Activated T-cell treated with anti-CD3 and anti-CD28 coated beads, Interleukin-2, amount 50 U/mL, for 4 hours (primary cell): ENCODE results near the gene DSG3. TPM values are rescaled to one million over a fixed set of nuclear protein-coding genes. Genes with fewer than 3 reads are reported as not detected.

Source experiments
- ATAC-seq, 2 donors: fragments of 200-7000 bp; cut with Tn5 transposase; one replicate each; pipeline ENCODE4 v1.10.0; 2021
- DNase-seq: peaks from one replicate; pipeline ENCODE4 v3.0.0-alpha.2; 2020
- H3K27me3 Mint-ChIP-seq: one replicate; pipeline ENCODE4 v1.8.0; 2021; ENCODE audit warnings: low read depth, mixed read lengths
- H3K36me3 Mint-ChIP-seq: one replicate; pipeline ENCODE4 v1.8.0; 2022; ENCODE audit warnings: mixed read lengths; ENCODE audit not compliant: insufficient read depth
- H3K4me1 Mint-ChIP-seq: one replicate; pipeline ENCODE4 v1.8.0; 2021; ENCODE audit warnings: low read depth, mixed read lengths
- H3K4me3 Mint-ChIP-seq: one replicate; pipeline ENCODE4 v1.8.0; 2021; ENCODE audit warnings: mild to moderate bottlenecking, moderate library complexity, mixed read lengths
- H3K9me3 Mint-ChIP-seq: one replicate; pipeline ENCODE4 v1.8.0; 2021; ENCODE audit warnings: mixed read lengths
- total RNA-seq, 3 donors: library from RNA; stranded (reverse); gene quantifications; one replicate each; pipeline ENCODE4 v1.2.1, GENCODE V29; 2021

Gene DSG3
- not detected for total RNA-seq

DNA sequence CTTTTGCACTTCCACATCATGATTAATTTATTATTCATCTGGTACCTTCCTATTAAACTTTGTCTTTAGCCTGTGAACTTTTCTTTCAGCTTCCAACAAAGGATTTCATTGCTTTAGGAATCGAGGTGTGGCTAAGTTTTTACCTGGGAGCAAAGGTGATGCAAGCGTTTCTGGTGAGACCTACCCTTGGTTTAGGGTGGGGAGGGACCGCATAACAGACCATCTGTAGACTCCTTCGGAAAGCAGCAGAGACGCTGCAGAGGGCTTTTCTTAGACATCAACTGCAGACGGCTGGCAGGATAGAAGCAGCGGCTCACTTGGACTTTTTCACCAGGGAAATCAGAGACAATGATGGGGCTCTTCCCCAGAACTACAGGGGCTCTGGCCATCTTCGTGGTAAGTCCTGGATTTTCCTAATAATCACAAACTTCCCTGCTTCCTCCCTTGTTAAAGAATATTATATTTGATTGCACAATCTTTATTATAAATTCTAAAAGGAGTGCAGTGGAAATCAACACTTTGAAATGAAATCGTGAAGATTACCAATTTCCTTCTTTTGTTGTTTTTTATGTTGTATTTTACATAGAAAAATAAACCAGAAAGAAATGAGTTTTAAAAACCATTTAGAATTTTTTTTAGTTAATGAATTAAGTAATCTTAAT is at the start of gene DSG3:
Gene DSG3 (plus strand): TSS at position 212 of the 662 bp plus-strand sequence. CDS start 137 bp downstream, at position 349.
- H3K27me3 Mint-ChIP-seq, result no peaks in the 10 kb centered on the region
- no peaks in the 10 kb centered on the region for H3K36me3 Mint-ChIP-seq
- ATAC-seq (no peak), DNase-seq (no peak)
- no peaks in the 10 kb centered on the region for H3K4me1 Mint-ChIP-seq
- no peaks in the 10 kb centered on the region for H3K9me3 Mint-ChIP-seq
- no peak within 1 kb of the TSS for H3K4me3 Mint-ChIP-seq

- H3K4me3 Mint-ChIP-seq, result no peak overlapping the region
- DNase-seq (no peak), ATAC-seq (no peak)
- no peaks in the 10 kb centered on the region for H3K27me3 Mint-ChIP-seq
- no peaks in the 10 kb centered on the region for H3K36me3 Mint-ChIP-seq
- H3K9me3 Mint-ChIP-seq, result no peaks in the 10 kb centered on the region
- H3K4me1 Mint-ChIP-seq, result no peaks in the 10 kb centered on the region
Measured at GRCh38 chr18:31398191-31398590, 49.4 kb upstream of the DSG3 start.

- Mint-ChIP-seq H3K4me1 (no peaks in the 10 kb centered on the region), H3K36me3 (no peaks in the 10 kb centered on the region), H3K4me3 (no peak overlapping the region)
Measured at GRCh38 chr18:31399306-31400032, 48.1 kb upstream of the DSG3 start.

GRCh38 chr18:31401156-31402025 is 46.1 kb upstream of the DSG3 start:
- ATAC-seq (no peak), DNase-seq (no peak)
- Mint-ChIP-seq H3K27me3 (no peaks in the 10 kb centered on the region), H3K4me1 (no peaks in the 10 kb centered on the region), H3K4me3 (no peak overlapping the region), H3K36me3 (no peaks in the 10 kb centered on the region), H3K9me3 (no peaks in the 10 kb centered on the region)

More at GRCh38 chr18:31399306-31400032, 48.1 kb upstream of the DSG3 start:
- no peaks in the 10 kb centered on the region for H3K9me3 Mint-ChIP-seq
- no peaks in the 10 kb centered on the region for H3K27me3 Mint-ChIP-seq
- DNase-seq (no peak), ATAC-seq (no peak)

DNA sequence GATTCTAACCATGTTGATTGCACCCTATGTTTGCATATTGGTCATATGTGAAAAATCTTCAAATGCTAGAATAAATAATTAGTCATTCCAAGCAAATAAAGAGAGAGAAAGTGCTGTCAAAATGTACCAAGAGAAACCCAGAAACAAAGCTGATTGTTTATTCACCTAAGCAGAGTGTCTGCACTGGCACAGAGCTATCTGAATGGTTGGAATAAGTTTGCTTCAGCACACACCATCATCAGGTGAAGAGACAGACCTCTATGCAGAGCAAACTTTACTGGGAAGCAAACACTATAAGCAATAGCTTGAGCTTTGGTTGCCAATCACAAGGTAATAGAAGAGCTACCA is 45.5 kb upstream of the DSG3 start:
- no peak overlapping the region for H3K4me3 Mint-ChIP-seq
- H3K4me1 Mint-ChIP-seq, result no peaks in the 10 kb centered on the region
- ATAC-seq (no peak), DNase-seq (no peak)
- H3K9me3 Mint-ChIP-seq, result no peaks in the 10 kb centered on the region
- H3K36me3 Mint-ChIP-seq, result no peaks in the 10 kb centered on the region
- H3K27me3 Mint-ChIP-seq, result no peaks in the 10 kb centered on the region

DNA sequence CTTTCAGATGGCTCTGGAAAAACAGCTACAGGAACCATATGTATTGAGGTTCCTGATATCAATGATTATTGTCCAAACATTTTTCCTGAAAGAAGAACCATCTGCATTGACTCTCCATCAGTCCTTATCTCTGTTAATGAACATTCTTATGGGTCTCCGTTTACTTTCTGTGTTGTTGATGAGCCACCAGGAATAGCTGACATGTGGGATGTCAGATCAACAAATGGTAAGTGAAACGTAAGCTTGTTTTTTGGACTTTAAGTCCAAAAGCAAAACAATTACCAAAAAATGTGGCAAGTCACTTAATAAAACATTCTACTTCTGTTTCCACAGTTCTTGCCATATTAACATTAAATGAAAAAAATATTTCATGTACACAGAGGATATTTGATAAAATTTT is 44.1 kb upstream of the DSG3 start:
- ATAC-seq (no peak), DNase-seq (no peak)
- Mint-ChIP-seq H3K4me1 (no peaks in the 10 kb centered on the region), H3K27me3 (no peaks in the 10 kb centered on the region), H3K9me3 (no peaks in the 10 kb centered on the region), H3K4me3 (no peak overlapping the region), H3K36me3 (no peaks in the 10 kb centered on the region)

GRCh38 chr18:31407649-31408048 is 39.9 kb upstream of the DSG3 start:
- H3K27me3 Mint-ChIP-seq, result no peaks in the 10 kb centered on the region
- ATAC-seq (no peak), DNase-seq (no peak)
- H3K4me1 Mint-ChIP-seq, result no peaks in the 10 kb centered on the region
- H3K4me3 Mint-ChIP-seq, result no peak overlapping the region
- H3K36me3 Mint-ChIP-seq, result no peaks in the 10 kb centered on the region
- peaks cover 5% of the 10 kb centered on the region for H3K9me3 Mint-ChIP-seq

GRCh38 chr18:31409276-31409675 is 38.3 kb upstream of the DSG3 start:
- Mint-ChIP-seq H3K27me3 (no peaks in the 10 kb centered on the region), H3K4me1 (no peaks in the 10 kb centered on the region), H3K36me3 (no peaks in the 10 kb centered on the region), H3K9me3 (peaks cover 10% of the 10 kb centered on the region), H3K4me3 (no peak overlapping the region)
- no peak for ATAC-seq
- DNase-seq, result no peak

- no peaks in the 10 kb centered on the region for H3K27me3 Mint-ChIP-seq
- no peaks in the 10 kb centered on the region for H3K4me1 Mint-ChIP-seq
- DNase-seq (no peak), ATAC-seq (no peak)
- H3K4me3 Mint-ChIP-seq, result no peak overlapping the region
- peaks cover 13% of the 10 kb centered on the region for H3K9me3 Mint-ChIP-seq
- no peaks in the 10 kb centered on the region for H3K36me3 Mint-ChIP-seq
Measured at GRCh38 chr18:31410716-31411483, 36.6 kb upstream of the DSG3 start.

DNA sequence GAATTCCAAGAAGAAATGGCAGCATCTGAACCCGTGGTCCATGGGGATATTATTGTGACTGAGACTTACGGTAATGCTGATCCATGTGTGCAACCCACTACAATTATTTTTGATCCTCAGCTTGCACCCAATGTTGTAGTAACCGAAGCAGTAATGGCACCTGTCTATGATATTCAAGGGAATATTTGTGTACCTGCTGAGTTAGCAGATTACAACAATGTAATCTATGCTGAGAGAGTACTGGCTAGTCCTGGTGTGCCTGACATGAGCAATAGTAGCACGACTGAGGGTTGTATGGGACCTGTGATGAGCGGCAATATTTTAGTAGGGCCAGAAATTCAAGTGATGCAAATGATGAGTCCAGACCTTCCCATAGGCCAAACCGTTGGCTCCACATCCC is 34.4 kb upstream of the DSG3 start:
- peaks cover 16% of the 10 kb centered on the region for H3K9me3 Mint-ChIP-seq
- H3K27me3 Mint-ChIP-seq, result no peaks in the 10 kb centered on the region
- H3K4me1 Mint-ChIP-seq, result no peaks in the 10 kb centered on the region
- ATAC-seq, result no peak
- DNase-seq, result no peak
- no peak overlapping the region for H3K4me3 Mint-ChIP-seq
- H3K36me3 Mint-ChIP-seq, result no peaks in the 10 kb centered on the region

- DNase-seq, result no peak
Measured at GRCh38 chr18:31417850-31418249, 29.7 kb upstream of the DSG3 start.

GRCh38 chr18:31419457-31419932 is 28.0 kb upstream of the DSG3 start:
- DNase-seq (no peak), ATAC-seq (no peak)
- Mint-ChIP-seq H3K4me3 (no peak overlapping the region), H3K9me3 (peaks cover 6% of the 10 kb centered on the region), H3K36me3 (no peaks in the 10 kb centered on the region), H3K4me1 (no peaks in the 10 kb centered on the region), H3K27me3 (no peaks in the 10 kb centered on the region)

More at GRCh38 chr18:31417850-31418249, 29.7 kb upstream of the DSG3 start:
- Mint-ChIP-seq H3K9me3 (peaks cover 11% of the 10 kb centered on the region), H3K4me1 (no peaks in the 10 kb centered on the region), H3K27me3 (no peaks in the 10 kb centered on the region), H3K4me3 (no peak overlapping the region), H3K36me3 (no peaks in the 10 kb centered on the region)
- no peak for ATAC-seq

DNA sequence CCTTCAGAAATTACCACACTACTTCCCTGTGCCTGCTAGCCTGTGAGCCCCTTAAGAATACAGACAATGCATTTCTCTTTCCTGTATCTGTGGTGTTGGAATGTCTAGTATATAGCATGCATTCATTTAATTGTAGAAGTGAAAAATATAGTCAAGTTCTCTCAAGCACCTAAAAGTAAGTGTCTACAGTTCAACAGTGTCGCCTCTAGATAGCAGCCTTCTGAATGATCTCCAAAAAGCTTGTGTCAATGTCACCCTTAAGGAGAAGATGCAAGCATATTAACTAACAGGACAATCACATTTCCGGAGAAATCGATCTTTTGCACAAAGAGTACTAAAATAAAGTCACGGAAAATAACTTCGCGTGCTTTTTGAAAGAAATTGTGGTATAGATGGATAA is 27.5 kb upstream of the DSG3 start:
- Mint-ChIP-seq H3K36me3 (no peaks in the 10 kb centered on the region), H3K27me3 (no peaks in the 10 kb centered on the region), H3K4me3 (no peak overlapping the region), H3K9me3 (peaks cover 6% of the 10 kb centered on the region), H3K4me1 (no peaks in the 10 kb centered on the region)
- ATAC-seq, result no peak
- no peak for DNase-seq

- peaks cover 6% of the 10 kb centered on the region for H3K9me3 Mint-ChIP-seq
- no peaks in the 10 kb centered on the region for H3K36me3 Mint-ChIP-seq
- no peak overlapping the region for H3K4me3 Mint-ChIP-seq
- DNase-seq, result no peak
- H3K27me3 Mint-ChIP-seq, result no peaks in the 10 kb centered on the region
- no peak for ATAC-seq
- H3K4me1 Mint-ChIP-seq, result no peaks in the 10 kb centered on the region
Measured at GRCh38 chr18:31420524-31420923, 27.0 kb upstream of the DSG3 start.
